ENCODE results near the gene CIT.

GRCh38 chr12:119721306-119721705, 155.8 kb downstream of the CIT start:
- TF ChIP-seq CTCF (IDR thresholded peaks at IDR 0.05) (no peak), POLR2A (IDR thresholded peaks at IDR 0.05) (no peak)
